Measurements from ENCODE around the gene WDFY3.

WDFY3 gene

GRCh38 chr4:84952776-84953175, 13.7 kb downstream of the WDFY3 start:
- no peak for DNase-seq (ENCODE audit: low read depth, low spot score)

GRCh38 chr4:84952004-84952403, 14.5 kb downstream of the WDFY3 start:
- no peak for DNase-seq (ENCODE audit: low read depth, low spot score)

- DNase-seq (ENCODE audit: low read depth, low spot score) = no peak
These were observed 18.4 kb downstream of the WDFY3 start for GRCh38 chr4:84948056-84948455.

- DNase-seq (ENCODE audit: low read depth, low spot score) = no peak
These were observed 21.5 kb downstream of the WDFY3 start for GRCh38 chr4:84944947-84945346.

GRCh38 chr4:84940960-84941359, 25.5 kb downstream of the WDFY3 start:
- no peak for DNase-seq (ENCODE audit: low read depth, low spot score)

- no peak for DNase-seq (ENCODE audit: low read depth, low spot score)
These were observed 27.4 kb downstream of the WDFY3 start for GRCh38 chr4:84939113-84939512.

- no peak for DNase-seq (ENCODE audit: low read depth, low spot score)
These were observed 28.2 kb downstream of the WDFY3 start for GRCh38 chr4:84938316-84938715.

GRCh38 chr4:84937381-84937977, 29.0 kb downstream of the WDFY3 start:
- DNase-seq (ENCODE audit: low read depth, low spot score) = no peak

- no peak for DNase-seq (ENCODE audit: low read depth, low spot score)
These were observed 30.4 kb downstream of the WDFY3 start for GRCh38 chr4:84936123-84936522.

GRCh38 chr4:84932462-84932861, 34.0 kb downstream of the WDFY3 start:
- no peak for DNase-seq (ENCODE audit: low read depth, low spot score)

GRCh38 chr4:84931961-84932360, 34.5 kb downstream of the WDFY3 start:
- DNase-seq (ENCODE audit: low read depth, low spot score) = no peak

GRCh38 chr4:84931274-84931673, 35.2 kb downstream of the WDFY3 start:
- no peak for DNase-seq (ENCODE audit: low read depth, low spot score)

GRCh38 chr4:84928089-84928488, 38.4 kb downstream of the WDFY3 start:
- no peak for DNase-seq (ENCODE audit: low read depth, low spot score)

- DNase-seq (ENCODE audit: low read depth, low spot score) = no peak
These were observed 39.1 kb downstream of the WDFY3 start for GRCh38 chr4:84927428-84927827.

- no peak for DNase-seq (ENCODE audit: low read depth, low spot score)
These were observed 40.9 kb downstream of the WDFY3 start for GRCh38 chr4:84925558-84925957.

- no peak for DNase-seq (ENCODE audit: low read depth, low spot score)
These were observed 42.1 kb downstream of the WDFY3 start for GRCh38 chr4:84924434-84924833.

GRCh38 chr4:84920617-84921016, 45.9 kb downstream of the WDFY3 start:
- no peak for DNase-seq (ENCODE audit: low read depth, low spot score)

- no peak for DNase-seq (ENCODE audit: low read depth, low spot score)
These were observed 48.5 kb downstream of the WDFY3 start for GRCh38 chr4:84917869-84918600.

- DNase-seq (ENCODE audit: low read depth, low spot score) = no peak
These were observed 49.2 kb downstream of the WDFY3 start for GRCh38 chr4:84917086-84917821.

- no peak for DNase-seq (ENCODE audit: low read depth, low spot score)
These were observed 50.3 kb downstream of the WDFY3 start for GRCh38 chr4:84916227-84916626.

- DNase-seq (ENCODE audit: low read depth, low spot score) = no peak
These were observed 51.1 kb downstream of the WDFY3 start for GRCh38 chr4:84915396-84915780.

- DNase-seq (ENCODE audit: low read depth, low spot score) = no peak
These were observed 51.6 kb downstream of the WDFY3 start for GRCh38 chr4:84914686-84915395.

Data from smooth muscle cell of the brain vasculature (primary cell).